IPS-15b (cell line): ENCODE results near the gene OTUB1.

Experiments
- H3K27me3 ChIP-seq: one replicate; pipeline ENCODE4 v1.6.1; 2013; ENCODE audit warnings: low read length; ENCODE audit not compliant: control insufficient read depth, insufficient read depth
- H3K36me3 ChIP-seq: one replicate; pipeline ENCODE4 v1.6.1; 2013; ENCODE audit warnings: low read length; ENCODE audit not compliant: control insufficient read depth, insufficient read depth
- H3K4me1 ChIP-seq: one replicate; pipeline ENCODE4 v1.6.1; 2013; ENCODE audit warnings: mild to moderate bottlenecking, low read length; ENCODE audit not compliant: control insufficient read depth, insufficient read depth
- H3K4me3 ChIP-seq: one replicate; pipeline ENCODE4 v1.5.1; 2013; ENCODE audit warnings: low read depth, low read length
- H3K9ac ChIP-seq: one replicate; pipeline ENCODE4 v1.6.1; 2013; ENCODE audit warnings: low read depth, mild to moderate bottlenecking, low read length
- H3K9me3 ChIP-seq: one replicate; pipeline ENCODE4 v1.6.1; 2013; ENCODE audit warnings: mild to moderate bottlenecking, low read length; ENCODE audit not compliant: control insufficient read depth, insufficient read depth

The OTUB1 gene

GRCh38 chr11:64009710-64010109 is 23.5 kb downstream of the OTUB1 start:
- no peaks in the 10 kb centered on the region for H3K36me3 ChIP-seq
- H3K4me3 ChIP-seq = no peak overlapping the region
- H3K9me3 ChIP-seq = no peaks in the 10 kb centered on the region
- peaks cover 35% of the 10 kb centered on the region for H3K27me3 ChIP-seq
- H3K4me1 ChIP-seq = peaks cover 4% of the 10 kb centered on the region
- no peak overlapping the region for H3K9ac ChIP-seq

GRCh38 chr11:64010783-64011182 is 24.5 kb downstream of the OTUB1 start:
- no peak overlapping the region for H3K4me3 ChIP-seq
- no peaks in the 10 kb centered on the region for H3K36me3 ChIP-seq
- H3K4me1 ChIP-seq = peaks cover 4% of the 10 kb centered on the region
- no peaks in the 10 kb centered on the region for H3K9me3 ChIP-seq
- H3K9ac ChIP-seq = no peak overlapping the region
- peaks cover 31% of the 10 kb centered on the region for H3K27me3 ChIP-seq

- H3K9me3 ChIP-seq = no peaks in the 10 kb centered on the region
- H3K27me3 ChIP-seq = peaks cover 25% of the 10 kb centered on the region
- H3K4me1 ChIP-seq = peaks cover 4% of the 10 kb centered on the region
- H3K4me3 ChIP-seq = no peak overlapping the region
- no peaks in the 10 kb centered on the region for H3K36me3 ChIP-seq
- H3K9ac ChIP-seq = no peak overlapping the region
Observed at GRCh38 chr11:64011371-64011770, 25.1 kb downstream of the OTUB1 start.

GRCh38 chr11:64013141-64013896 is 27.1 kb downstream of the OTUB1 start:
- Histone ChIP-seq H3K36me3 (no peaks in the 10 kb centered on the region), H3K4me1 (no peaks in the 10 kb centered on the region), H3K27me3 (peaks cover 13% of the 10 kb centered on the region), H3K4me3 (no peak overlapping the region), H3K9me3 (no peaks in the 10 kb centered on the region), H3K9ac (no peak overlapping the region)

GRCh38 chr11:64014356-64014755 is 28.1 kb downstream of the OTUB1 start:
- no peaks in the 10 kb centered on the region for H3K4me1 ChIP-seq
- no peaks in the 10 kb centered on the region for H3K36me3 ChIP-seq
- H3K27me3 ChIP-seq = peaks cover 7% of the 10 kb centered on the region
- H3K9me3 ChIP-seq = no peaks in the 10 kb centered on the region
- H3K9ac ChIP-seq = no peak overlapping the region
- no peak overlapping the region for H3K4me3 ChIP-seq

GRCh38 chr11:64015510-64015909 is 29.3 kb downstream of the OTUB1 start:
- Histone ChIP-seq H3K9ac (no peak overlapping the region), H3K4me3 (no peak overlapping the region), H3K4me1 (no peaks in the 10 kb centered on the region), H3K36me3 (no peaks in the 10 kb centered on the region), H3K27me3 (peaks cover 6% of the 10 kb centered on the region), H3K9me3 (no peaks in the 10 kb centered on the region)

- H3K9me3 ChIP-seq = no peaks in the 10 kb centered on the region
- peaks cover 6% of the 10 kb centered on the region for H3K27me3 ChIP-seq
- no peak overlapping the region for H3K9ac ChIP-seq
- H3K4me1 ChIP-seq = no peaks in the 10 kb centered on the region
- no peaks in the 10 kb centered on the region for H3K36me3 ChIP-seq
- H3K4me3 ChIP-seq = no peak overlapping the region
Observed at GRCh38 chr11:64015935-64016845, 30.0 kb downstream of the OTUB1 start.

- no peak overlapping the region for H3K4me3 ChIP-seq
- H3K9ac ChIP-seq = no peak overlapping the region
- no peaks in the 10 kb centered on the region for H3K9me3 ChIP-seq
- H3K4me1 ChIP-seq = no peaks in the 10 kb centered on the region
- peaks cover 6% of the 10 kb centered on the region for H3K27me3 ChIP-seq
- H3K36me3 ChIP-seq = no peaks in the 10 kb centered on the region
Observed at GRCh38 chr11:64017945-64018224, 31.6 kb downstream of the OTUB1 start.

- Histone ChIP-seq H3K4me3 (no peak overlapping the region), H3K27me3 (peaks cover 6% of the 10 kb centered on the region), H3K36me3 (no peaks in the 10 kb centered on the region)
Observed at GRCh38 chr11:64018310-64018709, 32.1 kb downstream of the OTUB1 start.

GRCh38 chr11:64019106-64020037 is 33.1 kb downstream of the OTUB1 start:
- Histone ChIP-seq H3K9ac (no peak overlapping the region), H3K27me3 (peaks cover 6% of the 10 kb centered on the region), H3K4me1 (peaks cover 2% of the 10 kb centered on the region), H3K4me3 (no peak overlapping the region), H3K36me3 (no peaks in the 10 kb centered on the region), H3K9me3 (no peaks in the 10 kb centered on the region)

More at GRCh38 chr11:64018310-64018709, 32.1 kb downstream of the OTUB1 start:
- Histone ChIP-seq H3K4me1 (no peaks in the 10 kb centered on the region), H3K9ac (no peak overlapping the region), H3K9me3 (no peaks in the 10 kb centered on the region)

GRCh38 chr11:64020976-64021756 is 34.9 kb downstream of the OTUB1 start:
- Histone ChIP-seq H3K9me3 (no peaks in the 10 kb centered on the region), H3K4me1 (peaks cover 6% of the 10 kb centered on the region), H3K4me3 (no peak overlapping the region), H3K9ac (no peak overlapping the region), H3K27me3 (peaks cover 6% of the 10 kb centered on the region), H3K36me3 (no peaks in the 10 kb centered on the region)
